Measurements from ENCODE around the gene PPFIA1.

DNA sequence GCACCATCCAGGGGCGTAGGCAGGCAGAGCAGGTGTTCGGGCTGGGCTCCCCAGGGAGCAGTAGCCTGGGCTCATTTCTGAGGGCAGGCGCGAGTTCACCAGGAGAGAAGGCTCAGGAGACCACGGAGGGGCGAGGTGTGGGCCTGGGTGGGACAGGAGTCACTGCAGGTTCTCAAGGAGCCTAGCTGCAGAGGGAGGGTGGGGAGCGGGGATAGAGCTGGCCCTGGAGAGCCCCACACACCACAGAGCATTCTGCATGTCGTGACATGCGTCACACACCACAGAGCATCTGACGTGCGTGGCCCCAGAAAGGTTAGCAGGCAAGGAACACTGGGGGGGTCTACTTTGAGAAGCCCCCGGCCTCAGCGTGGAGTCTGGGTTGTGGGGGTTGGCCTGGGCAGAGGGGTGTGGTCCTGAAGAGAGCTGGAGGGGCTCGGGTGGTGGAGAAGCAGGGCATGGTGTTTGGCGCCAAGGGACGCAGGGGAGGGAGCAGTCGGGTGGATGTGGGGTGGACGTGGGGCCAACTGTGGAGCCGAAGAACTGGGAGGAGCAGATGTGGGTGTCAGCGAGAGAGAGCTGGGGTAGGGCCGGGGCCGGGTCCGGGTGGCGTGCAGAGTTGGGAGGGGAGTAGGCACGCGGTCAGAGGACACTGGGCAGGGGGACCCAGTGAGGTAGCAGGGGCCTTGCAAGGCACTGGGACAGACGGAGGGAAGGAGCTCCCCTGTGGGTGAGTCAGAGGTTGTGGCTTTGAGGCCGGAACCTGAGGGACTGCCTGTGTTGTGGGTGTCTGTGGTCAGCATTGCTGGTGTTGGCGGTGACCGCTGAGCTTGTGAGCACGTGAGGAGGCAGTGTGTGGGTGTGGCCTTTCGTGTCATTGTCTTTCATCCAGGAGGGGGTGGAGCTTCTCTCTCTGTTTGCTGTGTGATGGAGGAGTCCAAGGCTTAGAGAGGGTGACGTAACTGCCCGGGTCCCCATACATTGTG lies 153.3 kb downstream of the PPFIA1 start:
- TF ChIP-seq, protein P1, sequence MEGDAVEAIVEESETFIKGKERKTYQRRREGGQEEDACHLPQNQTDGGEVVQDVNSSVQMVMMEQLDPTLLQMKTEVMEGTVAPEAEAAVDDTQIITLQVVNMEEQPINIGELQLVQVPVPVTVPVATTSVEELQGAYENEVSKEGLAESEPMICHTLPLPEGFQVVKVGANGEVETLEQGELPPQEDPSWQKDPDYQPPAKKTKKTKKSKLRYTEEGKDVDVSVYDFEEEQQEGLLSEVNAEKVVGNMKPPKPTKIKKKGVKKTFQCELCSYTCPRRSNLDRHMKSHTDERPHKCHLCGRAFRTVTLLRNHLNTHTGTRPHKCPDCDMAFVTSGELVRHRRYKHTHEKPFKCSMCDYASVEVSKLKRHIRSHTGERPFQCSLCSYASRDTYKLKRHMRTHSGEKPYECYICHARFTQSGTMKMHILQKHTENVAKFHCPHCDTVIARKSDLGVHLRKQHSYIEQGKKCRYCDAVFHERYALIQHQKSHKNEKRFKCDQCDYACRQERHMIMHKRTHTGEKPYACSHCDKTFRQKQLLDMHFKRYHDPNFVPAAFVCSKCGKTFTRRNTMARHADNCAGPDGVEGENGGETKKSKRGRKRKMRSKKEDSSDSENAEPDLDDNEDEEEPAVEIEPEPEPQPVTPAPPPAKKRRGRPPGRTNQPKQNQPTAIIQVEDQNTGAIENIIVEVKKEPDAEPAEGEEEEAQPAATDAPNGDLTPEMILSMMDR (conservative IDR thresholded peaks at IDR 0.05), result no peak
- TF ChIP-seq ZFX (IDR thresholded peaks at IDR 0.05), result no peak

Data from C4-2B (cell line).